ENCODE results near the gene IDUA. TPM values are rescaled to one million over a fixed set of nuclear protein-coding genes. Genes with fewer than 3 reads are reported as not detected.

The IDUA gene
- total RNA-seq, 1 donor from 2014 or later: 18.0 TPM

- peaks cover 17% of the 10 kb centered on the region for H3K4me1 Mint-ChIP-seq
- DNase-seq (ENCODE audit: low read depth, low spot score): no peak
- no peak overlapping the region for H3K4me3 Mint-ChIP-seq
- no peaks in the 10 kb centered on the region for H3K9me3 Mint-ChIP-seq
- no peak for TF ChIP-seq CTCF (conservative IDR thresholded peaks at IDR 0.05)
- H3K27me3 Mint-ChIP-seq (ENCODE audit: low read depth): peaks cover 2% of the 10 kb centered on the region
- H3K27ac Mint-ChIP-seq (ENCODE audit: unreplicated experiment): no peak overlapping the region
- no peaks in the 10 kb centered on the region for H3K36me3 Mint-ChIP-seq (ENCODE audit: low read depth)
Observed at GRCh38 chr4:1017706-1018105, 30.9 kb downstream of the IDUA start.

GRCh38 chr4:1018147-1019020 is 31.5 kb downstream of the IDUA start:
- peaks cover 17% of the 10 kb centered on the region for H3K4me1 Mint-ChIP-seq
- H3K4me3 Mint-ChIP-seq: no peak overlapping the region
- no peak for DNase-seq (ENCODE audit: low read depth, low spot score)
- H3K27ac Mint-ChIP-seq (ENCODE audit: unreplicated experiment): no peak overlapping the region
- H3K36me3 Mint-ChIP-seq (ENCODE audit: low read depth): no peaks in the 10 kb centered on the region
- no peak for TF ChIP-seq CTCF (conservative IDR thresholded peaks at IDR 0.05)
- no peaks in the 10 kb centered on the region for H3K9me3 Mint-ChIP-seq
- H3K27me3 Mint-ChIP-seq (ENCODE audit: low read depth): peaks cover 2% of the 10 kb centered on the region

- no peaks in the 10 kb centered on the region for H3K27me3 Mint-ChIP-seq (ENCODE audit: low read depth)
- peaks cover 8% of the 10 kb centered on the region for H3K4me1 Mint-ChIP-seq
- H3K36me3 Mint-ChIP-seq (ENCODE audit: low read depth): no peaks in the 10 kb centered on the region
- peak overlapping the region; percentile 15 for H3K4me3 Mint-ChIP-seq
- H3K27ac Mint-ChIP-seq (ENCODE audit: unreplicated experiment): no peak overlapping the region
- DNase-seq (ENCODE audit: low read depth, low spot score): no peak
- no peaks in the 10 kb centered on the region for H3K9me3 Mint-ChIP-seq
- no peak for TF ChIP-seq CTCF (conservative IDR thresholded peaks at IDR 0.05)
Observed at GRCh38 chr4:1019320-1019719, 32.5 kb downstream of the IDUA start.

- H3K4me3 Mint-ChIP-seq: peak overlapping the region; percentile 15
- H3K27ac Mint-ChIP-seq (ENCODE audit: unreplicated experiment): peak overlapping the region; percentile 43
- peaks cover 7% of the 10 kb centered on the region for H3K4me1 Mint-ChIP-seq
Observed at GRCh38 chr4:1019729-1020470, 33.1 kb downstream of the IDUA start.

More at GRCh38 chr4:1019729-1020470, 33.1 kb downstream of the IDUA start:
- Mint-ChIP-seq H3K9me3 (no peaks in the 10 kb centered on the region), H3K36me3 (ENCODE audit: low read depth) (no peaks in the 10 kb centered on the region), H3K27me3 (ENCODE audit: low read depth) (no peaks in the 10 kb centered on the region)
- no peak for TF ChIP-seq CTCF (conservative IDR thresholded peaks at IDR 0.05)
- DNase-seq (ENCODE audit: low read depth, low spot score): no peak

Data from neural crest cell (in vitro differentiated cells).